Endothelial cell (in vitro differentiated cells): Measurements from ENCODE around the gene SOX6. TPM values are rescaled to one million over a fixed set of nuclear protein-coding genes. Genes with fewer than 3 reads are reported as not detected.

ENCODE experiments used
- DNase-seq: peaks from one replicate; pipeline ENCODE4 v3.0.0; 2021; ENCODE audit warnings: low spot score
- H3K27ac Mint-ChIP-seq: one replicate; pipeline ENCODE4 v1.8.0; 2021; ENCODE audit warnings: mixed read lengths, inconsistent platforms; ENCODE audit not compliant: unreplicated experiment
- H3K27me3 Mint-ChIP-seq: one replicate; pipeline ENCODE4 v1.8.0; 2021; ENCODE audit warnings: mild to moderate bottlenecking, moderate library complexity, mixed read lengths, inconsistent platforms; ENCODE audit not compliant: unreplicated experiment
- H3K36me3 Mint-ChIP-seq: one replicate; pipeline ENCODE4 v1.8.0; 2021; ENCODE audit warnings: mild to moderate bottlenecking, low read depth, mixed read lengths, inconsistent platforms; ENCODE audit not compliant: unreplicated experiment
- H3K4me1 Mint-ChIP-seq: one replicate; pipeline ENCODE4 v1.8.0; 2021; ENCODE audit warnings: mild to moderate bottlenecking, mixed read lengths, inconsistent platforms; ENCODE audit not compliant: unreplicated experiment
- H3K4me3 Mint-ChIP-seq: one replicate; pipeline ENCODE4 v1.8.0; 2021; ENCODE audit warnings: mild to moderate bottlenecking, mixed read lengths, inconsistent platforms; ENCODE audit not compliant: unreplicated experiment
- H3K9me3 Mint-ChIP-seq: one replicate; pipeline ENCODE4 v1.8.0; 2021; ENCODE audit warnings: mixed read lengths, inconsistent platforms; ENCODE audit not compliant: unreplicated experiment
- total RNA-seq: library from RNA; stranded (reverse); fragmentation: NEBNext Ultra II Directional; extraction: Animal tissue kit (Norgen Biotek cat#: 25700); gene quantifications from one replicate; pipeline ENCODE4 v1.2.1, GENCODE V29; 2021; ENCODE audit not compliant: unreplicated experiment
- TF ChIP-seq, protein P1 (sequence below): fragments of 200-600 bp; sonication (generic); IDR thresholded peaks from one replicate; pipeline ENCODE4 v1.5.0; 2021; ENCODE audit warnings: antibody characterized with exemption; ENCODE audit not compliant: unreplicated experiment

Gene SOX6
- total RNA-seq, 1 donor from 2014 or later: 21.0 TPM

DNA sequence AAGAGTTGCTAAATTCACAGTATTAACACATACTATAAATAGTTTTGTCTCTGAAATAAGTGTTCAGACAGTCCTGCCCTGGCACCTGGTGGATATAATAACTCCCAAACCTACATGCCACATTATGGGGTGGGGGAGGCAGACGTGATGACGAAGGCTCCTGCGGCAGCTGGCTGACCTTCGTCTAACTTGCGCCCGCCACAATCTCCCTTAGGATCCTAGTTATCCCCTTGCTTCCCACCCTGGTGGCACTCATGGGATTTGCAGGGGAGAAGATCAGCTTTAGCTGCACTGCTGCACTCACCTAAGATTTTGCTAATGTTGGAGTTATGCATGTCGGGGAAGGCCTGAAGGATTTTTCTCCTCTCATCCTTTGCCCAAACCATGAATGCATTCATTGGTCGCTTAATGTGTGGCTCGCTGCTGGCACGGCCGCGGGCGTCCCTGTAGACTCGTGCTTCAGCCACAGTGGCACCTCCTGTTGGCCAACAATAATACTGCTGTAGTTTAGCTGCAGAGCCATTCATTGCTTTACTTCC, 367.6 kb downstream of the SOX6 start:
- Mint-ChIP-seq H3K4me1 (peaks cover 5% of the 10 kb centered on the region), H3K27me3 (peaks cover 4% of the 10 kb centered on the region), H3K27ac (no peak overlapping the region), H3K4me3 (no peak overlapping the region), H3K36me3 (no peaks in the 10 kb centered on the region), H3K9me3 (no peaks in the 10 kb centered on the region)
- TF ChIP-seq, protein P1, sequence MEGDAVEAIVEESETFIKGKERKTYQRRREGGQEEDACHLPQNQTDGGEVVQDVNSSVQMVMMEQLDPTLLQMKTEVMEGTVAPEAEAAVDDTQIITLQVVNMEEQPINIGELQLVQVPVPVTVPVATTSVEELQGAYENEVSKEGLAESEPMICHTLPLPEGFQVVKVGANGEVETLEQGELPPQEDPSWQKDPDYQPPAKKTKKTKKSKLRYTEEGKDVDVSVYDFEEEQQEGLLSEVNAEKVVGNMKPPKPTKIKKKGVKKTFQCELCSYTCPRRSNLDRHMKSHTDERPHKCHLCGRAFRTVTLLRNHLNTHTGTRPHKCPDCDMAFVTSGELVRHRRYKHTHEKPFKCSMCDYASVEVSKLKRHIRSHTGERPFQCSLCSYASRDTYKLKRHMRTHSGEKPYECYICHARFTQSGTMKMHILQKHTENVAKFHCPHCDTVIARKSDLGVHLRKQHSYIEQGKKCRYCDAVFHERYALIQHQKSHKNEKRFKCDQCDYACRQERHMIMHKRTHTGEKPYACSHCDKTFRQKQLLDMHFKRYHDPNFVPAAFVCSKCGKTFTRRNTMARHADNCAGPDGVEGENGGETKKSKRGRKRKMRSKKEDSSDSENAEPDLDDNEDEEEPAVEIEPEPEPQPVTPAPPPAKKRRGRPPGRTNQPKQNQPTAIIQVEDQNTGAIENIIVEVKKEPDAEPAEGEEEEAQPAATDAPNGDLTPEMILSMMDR: peak; percentile 64
- peak; percentile 32 for DNase-seq

DNA sequence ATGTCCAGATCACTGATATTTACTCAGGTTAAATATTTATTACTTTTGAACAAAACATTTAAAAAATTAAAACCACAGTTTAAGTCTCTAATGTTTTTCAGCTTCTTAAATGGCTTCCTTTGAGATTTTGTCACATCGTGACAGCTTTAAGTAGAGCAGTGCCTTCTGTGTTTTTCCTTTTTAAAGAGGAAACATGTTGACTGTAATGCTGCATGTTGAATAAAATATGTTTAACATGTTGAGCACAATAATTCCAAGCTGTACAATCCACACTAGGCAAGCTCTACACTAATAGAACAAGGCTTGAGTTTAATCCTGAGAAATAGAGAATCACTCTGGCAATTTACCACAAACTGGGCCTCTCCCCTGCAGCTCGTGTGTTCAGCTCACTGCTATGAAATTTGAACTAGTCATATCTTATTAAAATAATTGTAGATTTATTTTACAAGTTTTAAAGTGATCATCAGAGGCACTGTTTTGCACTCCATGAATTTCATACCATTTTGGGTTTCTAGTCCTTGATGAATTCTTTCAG, 368.3 kb downstream of the SOX6 start:
- peaks cover 5% of the 10 kb centered on the region for H3K4me1 Mint-ChIP-seq
- H3K4me3 Mint-ChIP-seq: no peak overlapping the region
- TF ChIP-seq, protein P1: no peak
- H3K36me3 Mint-ChIP-seq: no peaks in the 10 kb centered on the region
- H3K27me3 Mint-ChIP-seq: peaks cover 4% of the 10 kb centered on the region
- DNase-seq: no peak
- no peak overlapping the region for H3K27ac Mint-ChIP-seq
- H3K9me3 Mint-ChIP-seq: no peaks in the 10 kb centered on the region

DNA sequence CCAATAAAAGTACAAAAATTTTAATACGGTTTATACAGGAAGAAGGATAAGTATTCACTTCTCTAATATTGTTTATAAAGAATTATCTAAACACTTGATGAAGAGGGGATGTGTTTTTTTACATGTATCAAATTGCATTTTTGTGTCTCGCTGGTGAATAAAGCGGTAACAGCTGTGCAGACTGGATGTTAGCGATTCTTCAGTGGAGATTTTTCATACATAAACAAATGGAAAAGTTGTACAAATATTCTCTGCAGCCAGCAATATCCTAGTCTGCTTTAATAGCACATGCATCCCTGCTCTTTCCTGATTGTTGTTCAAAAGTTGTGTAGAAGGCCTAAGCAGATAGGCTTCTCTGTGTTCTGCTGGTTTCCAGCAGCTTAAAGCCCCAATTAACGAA, 369.3 kb downstream of the SOX6 start:
- TF ChIP-seq, protein P1: no peak
- no peak overlapping the region for H3K4me3 Mint-ChIP-seq
- H3K27ac Mint-ChIP-seq: no peak overlapping the region
- H3K4me1 Mint-ChIP-seq: peaks cover 3% of the 10 kb centered on the region
- DNase-seq: no peak
- H3K27me3 Mint-ChIP-seq: peaks cover 4% of the 10 kb centered on the region
- H3K36me3 Mint-ChIP-seq: no peaks in the 10 kb centered on the region
- H3K9me3 Mint-ChIP-seq: no peaks in the 10 kb centered on the region

DNA sequence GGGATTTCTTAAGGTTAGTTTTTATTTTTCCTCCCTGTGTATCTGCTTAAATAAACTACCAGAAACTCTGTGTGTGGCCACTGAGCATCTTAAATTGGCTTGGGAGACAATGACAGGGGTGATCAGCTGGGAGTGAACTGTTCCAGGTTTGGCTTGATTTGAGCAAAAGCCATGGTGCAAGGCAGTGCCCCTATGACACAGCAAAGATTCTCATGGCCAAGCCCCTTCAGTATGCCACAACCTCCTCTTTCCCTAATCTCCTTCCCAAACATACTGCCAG, 370.5 kb downstream of the SOX6 start:
- Mint-ChIP-seq H3K27me3 (peaks cover 4% of the 10 kb centered on the region), H3K9me3 (no peaks in the 10 kb centered on the region), H3K36me3 (no peaks in the 10 kb centered on the region), H3K4me1 (peaks cover 3% of the 10 kb centered on the region), H3K4me3 (no peak overlapping the region), H3K27ac (no peak overlapping the region)
- DNase-seq: no peak
- TF ChIP-seq, protein P1: no peak

DNA sequence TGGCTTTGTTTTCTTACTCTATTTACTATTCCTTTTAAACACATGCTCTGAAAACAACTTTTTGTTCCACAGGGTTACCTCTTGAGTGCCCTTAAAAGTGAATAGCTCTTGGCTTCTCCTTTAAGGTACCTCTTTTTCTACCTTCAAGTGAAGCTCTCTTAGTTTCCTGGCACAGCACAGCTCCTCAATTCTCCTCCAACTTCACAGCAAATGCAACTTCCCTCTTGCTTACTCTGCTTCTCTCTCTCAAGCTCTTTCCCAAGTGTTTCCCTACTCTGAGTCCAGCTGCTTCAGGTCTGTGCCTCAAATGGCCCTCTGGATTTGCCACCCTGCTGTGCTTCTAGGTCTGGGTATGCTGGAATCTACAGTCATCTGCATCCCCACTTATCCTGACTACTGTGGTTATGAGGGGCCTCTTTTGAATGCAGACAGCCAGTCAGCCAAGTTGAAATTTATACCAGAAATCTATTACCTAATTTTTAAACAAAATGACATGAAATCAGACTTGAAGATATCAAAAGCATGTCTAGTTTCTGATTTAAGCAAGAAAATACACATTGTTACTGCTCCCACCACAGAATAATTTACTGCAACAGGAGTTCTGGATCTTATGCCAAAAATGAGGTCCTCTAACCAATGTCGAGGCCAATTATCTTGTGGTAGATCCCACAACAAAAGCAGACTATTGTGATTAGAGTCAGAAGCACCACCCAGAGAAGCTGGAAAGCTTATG, 371.1 kb downstream of the SOX6 start:
- no peak overlapping the region for H3K4me3 Mint-ChIP-seq
- no peaks in the 10 kb centered on the region for H3K36me3 Mint-ChIP-seq
- H3K27me3 Mint-ChIP-seq: peaks cover 4% of the 10 kb centered on the region
- no peak for DNase-seq
- TF ChIP-seq, protein P1: no peak
- peaks cover 3% of the 10 kb centered on the region for H3K4me1 Mint-ChIP-seq
- no peak overlapping the region for H3K27ac Mint-ChIP-seq
- no peaks in the 10 kb centered on the region for H3K9me3 Mint-ChIP-seq
